Endothelial cell (in vitro differentiated cells): ENCODE measurements around the gene NRG2. TPM values are rescaled to one million over a fixed set of nuclear protein-coding genes. Genes with fewer than 3 reads are reported as not detected.

ENCODE experiments used
- DNase-seq: peaks from one replicate; pipeline ENCODE4 v3.0.0; 2021; ENCODE audit warnings: low spot score
- H3K27ac Mint-ChIP-seq: one replicate; pipeline ENCODE4 v1.8.0; 2021; ENCODE audit warnings: mixed read lengths, inconsistent platforms; ENCODE audit not compliant: unreplicated experiment
- H3K27me3 Mint-ChIP-seq: one replicate; pipeline ENCODE4 v1.8.0; 2021; ENCODE audit warnings: mild to moderate bottlenecking, moderate library complexity, mixed read lengths, inconsistent platforms; ENCODE audit not compliant: unreplicated experiment
- H3K36me3 Mint-ChIP-seq: one replicate; pipeline ENCODE4 v1.8.0; 2021; ENCODE audit warnings: mild to moderate bottlenecking, low read depth, mixed read lengths, inconsistent platforms; ENCODE audit not compliant: unreplicated experiment
- H3K4me1 Mint-ChIP-seq: one replicate; pipeline ENCODE4 v1.8.0; 2021; ENCODE audit warnings: mild to moderate bottlenecking, mixed read lengths, inconsistent platforms; ENCODE audit not compliant: unreplicated experiment
- H3K4me3 Mint-ChIP-seq: one replicate; pipeline ENCODE4 v1.8.0; 2021; ENCODE audit warnings: mild to moderate bottlenecking, mixed read lengths, inconsistent platforms; ENCODE audit not compliant: unreplicated experiment
- H3K9me3 Mint-ChIP-seq: one replicate; pipeline ENCODE4 v1.8.0; 2021; ENCODE audit warnings: mixed read lengths, inconsistent platforms; ENCODE audit not compliant: unreplicated experiment
- CTCF ChIP-seq: fragments of 200-600 bp; sonication (generic); IDR thresholded peaks from one replicate; pipeline ENCODE4 v1.5.0; 2021; ENCODE audit warnings: antibody characterized with exemption; ENCODE audit not compliant: unreplicated experiment
- total RNA-seq: library from RNA; stranded (reverse); fragmentation: NEBNext Ultra II Directional; extraction: Animal tissue kit (Norgen Biotek cat#: 25700); gene quantifications from one replicate; pipeline ENCODE4 v1.2.1, GENCODE V29; 2021; ENCODE audit not compliant: unreplicated experiment

The NRG2 gene
- total RNA-seq, 1 donor from 2014 or later: not detected

- no peak for DNase-seq
- H3K4me3 Mint-ChIP-seq: no peak overlapping the region
- H3K9me3 Mint-ChIP-seq: no peaks in the 10 kb centered on the region
- no peak for TF ChIP-seq CTCF
- H3K27me3 Mint-ChIP-seq: peaks cover 25% of the 10 kb centered on the region
- peaks cover 10% of the 10 kb centered on the region for H3K36me3 Mint-ChIP-seq
- H3K27ac Mint-ChIP-seq: no peak overlapping the region
- H3K4me1 Mint-ChIP-seq: peaks cover 13% of the 10 kb centered on the region
Observed at GRCh38 chr5:140042393-140042642, 781 bp downstream of the NRG2 start.

DNA sequence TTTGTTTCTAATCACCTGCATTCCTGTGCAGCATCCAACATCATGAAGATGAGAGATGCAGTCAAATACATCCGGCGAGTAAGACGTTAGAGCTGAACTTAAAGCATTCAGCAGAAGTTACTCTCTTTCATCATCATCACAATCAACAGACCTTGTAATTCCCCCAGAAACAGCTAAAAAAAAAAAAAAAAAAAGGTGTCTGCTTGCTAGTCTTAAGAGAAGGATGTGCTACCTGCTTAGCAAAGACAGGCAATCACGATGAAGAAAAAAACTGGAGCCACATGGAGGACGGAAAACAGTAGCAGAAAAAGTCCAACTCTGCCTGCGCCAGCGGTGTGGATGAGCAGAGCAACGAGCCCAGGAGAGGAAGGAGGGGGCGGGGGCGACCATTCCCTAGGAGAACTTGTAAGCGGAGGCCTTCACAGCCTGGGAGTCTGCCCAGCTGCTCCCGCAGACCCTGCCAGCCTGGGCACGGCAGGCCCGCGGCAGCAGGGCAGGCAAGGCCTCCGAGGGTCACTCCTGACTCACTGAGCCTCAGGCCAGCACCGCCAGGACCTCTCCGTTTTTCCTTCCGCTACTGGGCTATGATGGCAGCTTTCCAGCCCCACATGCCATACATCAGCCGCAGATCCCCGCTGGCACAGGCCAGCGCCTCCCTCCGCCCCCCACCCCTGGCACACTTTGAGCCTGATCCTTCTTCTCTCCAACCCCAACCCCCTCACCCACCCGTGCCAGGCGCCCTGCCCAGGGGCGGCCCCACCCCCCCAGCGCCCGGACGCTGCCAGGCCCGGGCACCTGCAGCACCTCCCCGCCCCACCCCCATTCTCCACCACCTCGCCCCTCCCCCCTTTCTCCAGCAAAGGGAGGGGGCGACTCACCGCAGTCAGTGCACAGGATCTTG lies 1.4 kb downstream of the NRG2 start:
- Mint-ChIP-seq H3K9me3 (no peaks in the 10 kb centered on the region), H3K27ac (peak overlapping the region; percentile 82), H3K27me3 (peaks cover 23% of the 10 kb centered on the region), H3K4me1 (peaks cover 13% of the 10 kb centered on the region), H3K4me3 (peak overlapping the region; percentile 85), H3K36me3 (peaks cover 10% of the 10 kb centered on the region)
- DNase-seq: peak; percentile 18
- TF ChIP-seq CTCF: no peak

GRCh38 chr5:140041099-140041491 lies 2.0 kb downstream of the NRG2 start:
- H3K27me3 Mint-ChIP-seq: peaks cover 23% of the 10 kb centered on the region
- no peak for TF ChIP-seq CTCF
- H3K27ac Mint-ChIP-seq: no peak overlapping the region
- H3K4me1 Mint-ChIP-seq: peaks cover 13% of the 10 kb centered on the region
- H3K9me3 Mint-ChIP-seq: no peaks in the 10 kb centered on the region
- H3K36me3 Mint-ChIP-seq: peaks cover 10% of the 10 kb centered on the region
- H3K4me3 Mint-ChIP-seq: no peak overlapping the region
- no peak for DNase-seq

DNA sequence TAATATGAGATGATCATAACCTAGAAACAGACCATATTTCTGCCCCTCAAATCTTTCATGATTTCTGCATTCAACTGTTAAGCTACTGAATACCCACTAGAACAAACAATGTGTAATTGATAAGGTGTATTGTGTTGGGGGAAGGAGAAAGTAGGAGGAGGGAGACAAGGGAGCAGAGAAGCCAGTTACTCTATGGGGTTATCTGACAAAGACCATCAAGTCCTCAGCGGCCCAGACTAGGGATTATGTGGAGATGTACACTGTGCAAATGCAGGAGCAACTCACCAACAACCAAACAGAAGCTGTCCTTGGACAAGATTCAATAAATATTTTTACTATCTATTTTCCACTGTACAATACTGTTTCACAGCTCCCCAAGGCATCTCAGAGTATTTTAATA lies 2.7 kb downstream of the NRG2 start:
- Mint-ChIP-seq H3K27ac (no peak overlapping the region), H3K36me3 (peaks cover 10% of the 10 kb centered on the region), H3K9me3 (no peaks in the 10 kb centered on the region), H3K27me3 (peaks cover 22% of the 10 kb centered on the region), H3K4me3 (no peak overlapping the region), H3K4me1 (peaks cover 13% of the 10 kb centered on the region)
- no peak for DNase-seq
- TF ChIP-seq CTCF: no peak

GRCh38 chr5:140039561-140039960 lies 3.5 kb downstream of the NRG2 start:
- no peak overlapping the region for H3K27ac Mint-ChIP-seq
- H3K4me3 Mint-ChIP-seq: no peak overlapping the region
- H3K27me3 Mint-ChIP-seq: peaks cover 18% of the 10 kb centered on the region
- peaks cover 10% of the 10 kb centered on the region for H3K36me3 Mint-ChIP-seq
- TF ChIP-seq CTCF: no peak
- H3K9me3 Mint-ChIP-seq: no peaks in the 10 kb centered on the region
- DNase-seq: no peak
- peaks cover 12% of the 10 kb centered on the region for H3K4me1 Mint-ChIP-seq
